ENCODE data around the gene SMAGP. TPM values are rescaled to one million over a fixed set of nuclear protein-coding genes. Genes with fewer than 3 reads are reported as not detected.

The SMAGP gene
- total and polyA plus RNA-seq, 2 of the 13 experiments (the other 11 are each of a cell fraction or from before 2014, with no cell fraction given): 9.2 TPM

GRCh38 chr12:51270067-51270950 lies at the start of gene SMAGP (continued):
- TF ChIP-seq, protein P1, sequence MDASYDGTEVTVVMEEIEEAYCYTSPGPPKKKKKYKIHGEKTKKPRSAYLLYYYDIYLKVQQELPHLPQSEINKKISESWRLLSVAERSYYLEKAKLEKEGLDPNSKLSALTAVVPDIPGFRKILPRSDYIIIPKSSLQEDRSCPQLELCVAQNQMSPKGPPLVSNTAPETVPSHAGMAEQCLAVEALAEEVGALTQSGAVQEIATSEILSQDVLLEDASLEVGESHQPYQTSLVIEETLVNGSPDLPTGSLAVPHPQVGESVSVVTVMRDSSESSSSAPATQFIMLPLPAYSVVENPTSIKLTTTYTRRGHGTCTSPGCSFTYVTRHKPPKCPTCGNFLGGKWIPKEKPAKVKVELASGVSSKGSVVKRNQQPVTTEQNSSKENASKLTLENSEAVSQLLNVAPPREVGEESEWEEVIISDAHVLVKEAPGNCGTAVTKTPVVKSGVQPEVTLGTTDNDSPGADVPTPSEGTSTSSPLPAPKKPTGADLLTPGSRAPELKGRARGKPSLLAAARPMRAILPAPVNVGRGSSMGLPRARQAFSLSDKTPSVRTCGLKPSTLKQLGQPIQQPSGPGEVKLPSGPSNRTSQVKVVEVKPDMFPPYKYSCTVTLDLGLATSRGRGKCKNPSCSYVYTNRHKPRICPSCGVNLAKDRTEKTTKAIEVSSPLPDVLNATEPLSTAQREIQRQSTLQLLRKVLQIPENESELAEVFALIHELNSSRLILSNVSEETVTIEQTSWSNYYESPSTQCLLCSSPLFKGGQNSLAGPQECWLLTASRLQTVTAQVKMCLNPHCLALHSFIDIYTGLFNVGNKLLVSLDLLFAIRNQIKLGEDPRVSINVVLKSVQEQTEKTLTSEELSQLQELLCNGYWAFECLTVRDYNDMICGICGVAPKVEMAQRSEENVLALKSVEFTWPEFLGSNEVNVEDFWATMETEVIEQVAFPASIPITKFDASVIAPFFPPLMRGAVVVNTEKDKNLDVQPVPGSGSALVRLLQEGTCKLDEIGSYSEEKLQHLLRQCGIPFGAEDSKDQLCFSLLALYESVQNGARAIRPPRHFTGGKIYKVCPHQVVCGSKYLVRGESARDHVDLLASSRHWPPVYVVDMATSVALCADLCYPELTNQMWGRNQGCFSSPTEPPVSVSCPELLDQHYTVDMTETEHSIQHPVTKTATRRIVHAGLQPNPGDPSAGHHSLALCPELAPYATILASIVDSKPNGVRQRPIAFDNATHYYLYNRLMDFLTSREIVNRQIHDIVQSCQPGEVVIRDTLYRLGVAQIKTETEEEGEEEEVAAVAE (CRISPR knock-in tag; IDR thresholded peaks at IDR 0.05; ENCODE audit: borderline replicate concordance): no peak
- TF ChIP-seq TARDBP (CRISPR knock-in tag; IDR thresholded peaks at IDR 0.05) (peak; percentile 46; the same call in 1 of the 2 replicates), ZFY (CRISPR knock-in tag; IDR thresholded peaks at IDR 0.05) (peak; percentile 13; the same call in 1 of the 2 replicates), ZNF792 (CRISPR knock-in tag; IDR thresholded peaks at IDR 0.05) (peak; percentile 17; the same call in 1 of the 2 replicates), ZNF3 (CRISPR knock-in tag; IDR thresholded peaks at IDR 0.05) (no peak), XBP1 (CRISPR knock-in tag; IDR thresholded peaks at IDR 0.05) (no peak), AGO2 (optimal IDR thresholded peaks at IDR 0.05; ENCODE audit: low read depth, low read length) (no peak), ELF3 (CRISPR knock-in tag; IDR thresholded peaks at IDR 0.05) (peak; percentile 60; the same call in 1 of the 2 replicates), SAP130 (CRISPR knock-in tag; IDR thresholded peaks at IDR 0.05; ENCODE audit: low read depth) (peak; percentile 44), PAF1 (CRISPR knock-in tag; IDR thresholded peaks at IDR 0.05) (no peak), DNMT1 (CRISPR knock-in tag; IDR thresholded peaks at IDR 0.05) (no peak), ZNF34 (CRISPR knock-in tag; IDR thresholded peaks at IDR 0.05; ENCODE audit: borderline replicate concordance) (no peak), NFIC (IDR thresholded peaks at IDR 0.05; ENCODE audit: low read length) (no peak), NFIB (CRISPR knock-in tag; IDR thresholded peaks at IDR 0.05; ENCODE audit: borderline replicate concordance) (no peak), ZNF616 (CRISPR knock-in tag; IDR thresholded peaks at IDR 0.05; ENCODE audit: low read depth) (no peak), ZBTB21 (CRISPR knock-in tag; IDR thresholded peaks at IDR 0.05) (no peak), MTERF4 (CRISPR knock-in tag; IDR thresholded peaks at IDR 0.05) (no peak), HNRNPLL (IDR thresholded peaks at IDR 0.05; ENCODE audit: low read depth, low read length, poor library complexity, severe bottlenecking) (peak; percentile 68), TAF15 (IDR thresholded peaks at IDR 0.05; ENCODE audit: low read depth, low read length, poor library complexity, severe bottlenecking) (no peak), ZNF331 (CRISPR knock-in tag; IDR thresholded peaks at IDR 0.05) (peak; percentile 31; the same call in 1 of the 2 replicates), RBAK (CRISPR knock-in tag; IDR thresholded peaks at IDR 0.05) (no peak), FOXK1 (CRISPR knock-in tag; IDR thresholded peaks at IDR 0.05; ENCODE audit: borderline replicate concordance, low read depth) (no peak), ZNF597 (CRISPR knock-in tag; IDR thresholded peaks at IDR 0.05) (no peak), NR2F1 (CRISPR knock-in tag; IDR thresholded peaks at IDR 0.05) (no peak), TSC22D2 (CRISPR knock-in tag; IDR thresholded peaks at IDR 0.05; ENCODE audit: borderline replicate concordance) (no peak), RAD51 (IDR thresholded peaks at IDR 0.05; ENCODE audit: borderline replicate concordance) (no peak)

Measured in HepG2 (cell line).